HCT116 (cell line): ENCODE data around the gene PPP6R3. TPM values are rescaled to one million over a fixed set of nuclear protein-coding genes. Genes with fewer than 3 reads are reported as not detected.
"Not testable (repeated sequence)": the region's sequence is repeated elsewhere in the genome, so short reads cannot be mapped to it uniquely, and the experiment has no call there.

ENCODE experiments used
- ATAC-seq: fragments of 200-7000 bp; cut with Tn5 transposase; 2 replicates; pipeline ENCODE4 v1.9.1; 2020; ENCODE audit warnings: mild to moderate bottlenecking, moderate library complexity
- BruUV-seq: library from RNA; stranded (reverse); fragments of 400-500 nt; replicated peaks from 2 replicates; lab custom pipeline; 2021; lab: Mats Ljungman, UMichigan
- CTCF ChIA-PET: fragments of 300-600 bp; sonication (Branson Sonifier 250); formaldehyde crosslinking; loops from one replicate; lab custom pipeline; 2021; ENCODE audit warnings: antibody characterized with exemption; lab: Charles Lee
- POLR2A ChIA-PET: fragments of 300-600, 350-600 bp; sonication (Branson Sonifier 250); formaldehyde crosslinking; loops from one replicate; lab custom pipeline; 2021; ENCODE audit warnings: antibody characterized with exemption; lab: Charles Lee
- RAD21 ChIA-PET, 2 experiments: fragments of 300-600 bp; sonication (Branson Sonifier 250); formaldehyde crosslinking; loops; one replicate each; lab custom pipeline; 2023; ENCODE audit warnings: low total read pairs in 2 of 2; ENCODE audit not compliant: uncharacterized antibody in 2 of 2, unreplicated experiment in 2 of 2, low non-redundant PET in 1 of 2; lab: Charles Lee
- DNase-seq: peaks from one replicate; pipeline ENCODE4 v3.0.0-alpha.2; 2010; ENCODE audit warnings: low read depth, low spot score
- H2AFZ ChIP-seq: fragments of 200-600 bp; shearing (Covaris generic), sonication (generic); 2 replicates; pipeline ENCODE4 v1.6.1; 2017; ENCODE audit warnings: low read depth, mixed run types, mixed read lengths, antibody characterized with exemption, low read length; ENCODE audit not compliant: poor library complexity, severe bottlenecking
- H3K27ac ChIP-seq: 2 replicates; pipeline ENCODE4 v1.5.1; 2012; ENCODE audit warnings: low read depth, low read length
- H3K27me3 ChIP-seq: fragments of 200-600 bp; sonication (generic); 2 replicates; pipeline ENCODE4 v1.6.1; 2016; ENCODE audit warnings: mixed run types, low read length, mixed read lengths; ENCODE audit not compliant: insufficient read depth
- H3K36me3 ChIP-seq, 2 experiments: fragments of 200-500 bp in 1 of 2; fragments of 200-600 bp in 1 of 2; sonication (Bioruptor generic) in 1 of 2; sonication (generic) in 1 of 2; 2 replicates each; pipeline versions ENCODE4 v1.5.1 to v1.6.1; 2014 to 2016; ENCODE audit warnings: low read length in 2 of 2, inconsistent platforms in 1 of 2, mixed read lengths in 1 of 2, mixed run types in 1 of 2; ENCODE audit not compliant: insufficient read depth in 2 of 2, control insufficient read depth in 1 of 2
- H3K4me1 ChIP-seq, 2 experiments: fragments of 200-600 bp in 1 of 2; sonication (generic) in 1 of 2; 2 replicates each; pipeline versions ENCODE4 v1.5.1 to v1.6.1; 2012 to 2017; ENCODE audit warnings: low read length in 2 of 2, inconsistent platforms in 1 of 2, mild to moderate bottlenecking in 1 of 2, mixed read lengths in 1 of 2, mixed run types in 1 of 2, moderate library complexity in 1 of 2; ENCODE audit not compliant: insufficient read depth in 2 of 2, control insufficient read depth in 1 of 2
- H3K4me2 ChIP-seq: fragments of 200-600 bp; sonication (generic); 2 replicates; pipeline ENCODE4 v1.6.1; 2017; ENCODE audit warnings: mixed run types, low read length, mixed read lengths
- H3K4me3 ChIP-seq, 2 experiments: fragments of 200-600 bp in 1 of 2; sonication (generic) in 1 of 2; replicated peaks in 1 of 2; 2 replicates each; pipeline ENCODE4 v1.5.1; 2011 to 2016; ENCODE audit warnings: low read length in 2 of 2, control low read depth in 1 of 2, low read depth in 1 of 2, mild to moderate bottlenecking in 1 of 2, mixed read lengths in 1 of 2, mixed run types in 1 of 2
- H3K79me2 ChIP-seq: fragments of 200-600 bp; sonication (generic); 2 replicates; pipeline ENCODE4 v1.6.1; 2017; ENCODE audit warnings: mild to moderate bottlenecking, mixed run types, low read length, moderate library complexity, mixed read lengths; ENCODE audit not compliant: insufficient read depth
- H3K9ac ChIP-seq: fragments of 200-600 bp; sonication (generic); 2 replicates; pipeline ENCODE4 v1.6.1; 2016; ENCODE audit warnings: low read length, mixed read lengths
- H3K9me2 ChIP-seq: fragments of 200-600 bp; sonication (generic), shearing (Covaris generic); 2 replicates; pipeline ENCODE4 v1.6.1; 2017; ENCODE audit warnings: mixed run types, mild to moderate bottlenecking, moderate library complexity; ENCODE audit not compliant: insufficient read depth
- H3K9me3 ChIP-seq, 2 experiments: fragments of 200-500 bp in 1 of 2; fragments of 200-600 bp in 1 of 2; sonication (Bioruptor generic) in 1 of 2; sonication (generic) in 1 of 2; 2 replicates each; pipeline ENCODE4 v1.6.1; 2014 to 2017; ENCODE audit warnings: low read length in 2 of 2, mixed read lengths in 2 of 2, inconsistent platforms in 1 of 2, low read depth in 1 of 2, mild to moderate bottlenecking in 1 of 2, mixed run types in 1 of 2, moderate library complexity in 1 of 2; ENCODE audit not compliant: control insufficient read depth in 1 of 2, insufficient read depth in 1 of 2
- H4K20me1 ChIP-seq: fragments of 200-600 bp; sonication (generic), shearing (Covaris generic); 2 replicates; pipeline ENCODE4 v1.6.1; 2017; ENCODE audit warnings: mixed run types, mild to moderate bottlenecking, moderate library complexity; ENCODE audit not compliant: insufficient read depth
- intact Hi-C: fragments of 100-400 bp; cut with micrococcal nuclease; formaldehyde crosslinking; loops from 2 replicates; pipeline ENCODE4 v1.10.0; 2022
- total RNA-seq: library from RNA; stranded (reverse); gene quantifications from one replicate; pipeline ENCODE4 v1.2.1, GENCODE V29; 2021; ENCODE audit not compliant: unreplicated experiment
- TF ChIP-seq, protein P1 (sequence below): IDR thresholded peaks from 2 replicates; pipeline ENCODE4 v1.6.1; 2012; ENCODE audit warnings: low read depth

The PPP6R3 gene
- total RNA-seq, 1 experiment from 2014 or later: 113 TPM

DNA sequence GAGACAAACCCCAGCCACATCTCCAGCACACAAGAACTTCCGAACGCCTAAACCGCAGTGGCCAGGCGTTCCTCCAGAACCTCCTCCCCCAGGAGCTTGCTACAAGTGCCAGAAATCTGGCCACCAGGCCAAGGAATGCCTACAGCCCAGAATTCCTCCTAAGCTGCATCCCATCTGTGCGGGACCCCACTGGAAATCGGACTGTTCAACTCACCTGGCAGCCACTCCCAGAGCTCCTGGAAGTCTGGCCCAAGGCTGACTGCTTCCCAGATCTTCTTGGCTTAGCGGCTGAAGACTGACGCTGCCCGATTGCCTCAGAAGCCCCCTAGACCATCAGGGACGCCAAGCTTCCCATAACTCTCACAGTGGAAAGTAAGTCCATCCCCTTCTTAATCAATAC, 175.3 kb downstream of the PPP6R3 start:
- H2AFZ ChIP-seq, RAD21 ChIA-PET, H3K4me2 ChIP-seq, intact Hi-C loops, H3K36me3 ChIP-seq, CTCF ChIA-PET, H3K79me2 ChIP-seq, H3K27me3 ChIP-seq, ATAC-seq, H4K20me1 ChIP-seq, H3K9ac ChIP-seq, POLR2A ChIA-PET, BruUV-seq, H3K9me2 ChIP-seq, H3K27ac ChIP-seq, H3K4me3 ChIP-seq, H3K4me1 ChIP-seq, H3K9me3 ChIP-seq, DNase-seq: not testable (repeated sequence)

DNA sequence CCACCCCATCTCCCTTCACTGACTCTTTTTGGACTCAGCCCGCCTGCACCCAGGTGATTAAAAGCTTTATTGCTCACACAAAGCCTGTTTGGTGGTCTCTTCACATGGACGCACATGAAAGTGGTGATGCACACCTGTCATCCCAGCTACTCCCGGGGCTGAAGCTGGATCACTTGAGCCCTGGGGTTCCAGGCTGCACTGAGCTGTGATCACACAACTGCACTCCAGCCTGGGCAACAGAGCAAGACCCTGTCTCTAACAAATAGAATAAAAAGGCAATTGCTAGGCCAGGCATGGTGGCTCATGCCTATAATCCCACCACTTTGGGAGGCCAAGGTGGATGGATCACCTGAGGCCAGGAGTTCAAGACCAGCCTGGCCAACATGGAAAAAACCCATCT, 178.8 kb downstream of the PPP6R3 start:
- H3K79me2 ChIP-seq, H3K36me3 ChIP-seq, RAD21 ChIA-PET, DNase-seq, BruUV-seq, H3K27me3 ChIP-seq, intact Hi-C loops, H3K4me2 ChIP-seq, ATAC-seq, POLR2A ChIA-PET, H3K4me3 ChIP-seq, H3K9me3 ChIP-seq, H3K9me2 ChIP-seq, H4K20me1 ChIP-seq, H3K27ac ChIP-seq, H3K9ac ChIP-seq, H2AFZ ChIP-seq, H3K4me1 ChIP-seq: not testable (repeated sequence)
- CTCF ChIA-PET: interaction anchor here (0.6 kb wide), 1 partner anchor 42 kb away, joined by 3 read pairs; no protein-coding TSS in a partner anchor

DNA sequence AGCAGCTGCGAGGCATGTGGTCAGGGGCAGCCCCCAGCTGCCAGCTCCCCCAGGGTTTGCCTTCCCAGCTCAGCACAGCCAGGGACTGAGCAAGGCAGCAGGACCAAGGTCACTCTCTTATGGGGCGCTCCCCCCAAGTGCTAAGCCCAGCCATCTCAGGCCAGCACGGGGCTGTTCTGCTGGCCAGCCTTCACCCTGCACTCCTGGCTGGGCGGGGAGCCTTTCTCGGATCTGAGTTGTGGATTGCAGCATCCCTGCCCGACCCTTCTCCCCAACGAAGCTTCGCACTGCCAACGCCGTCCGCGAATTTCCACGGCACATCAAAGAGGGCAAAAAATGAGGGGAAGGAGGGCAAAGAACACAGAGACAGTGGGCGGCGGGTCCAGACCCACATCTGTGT, 181.3 kb downstream of the PPP6R3 start:
- RAD21 ChIA-PET: no interaction called here
- H3K79me2 ChIP-seq: no peaks in the 10 kb centered on the region
- TF ChIP-seq, protein P1, sequence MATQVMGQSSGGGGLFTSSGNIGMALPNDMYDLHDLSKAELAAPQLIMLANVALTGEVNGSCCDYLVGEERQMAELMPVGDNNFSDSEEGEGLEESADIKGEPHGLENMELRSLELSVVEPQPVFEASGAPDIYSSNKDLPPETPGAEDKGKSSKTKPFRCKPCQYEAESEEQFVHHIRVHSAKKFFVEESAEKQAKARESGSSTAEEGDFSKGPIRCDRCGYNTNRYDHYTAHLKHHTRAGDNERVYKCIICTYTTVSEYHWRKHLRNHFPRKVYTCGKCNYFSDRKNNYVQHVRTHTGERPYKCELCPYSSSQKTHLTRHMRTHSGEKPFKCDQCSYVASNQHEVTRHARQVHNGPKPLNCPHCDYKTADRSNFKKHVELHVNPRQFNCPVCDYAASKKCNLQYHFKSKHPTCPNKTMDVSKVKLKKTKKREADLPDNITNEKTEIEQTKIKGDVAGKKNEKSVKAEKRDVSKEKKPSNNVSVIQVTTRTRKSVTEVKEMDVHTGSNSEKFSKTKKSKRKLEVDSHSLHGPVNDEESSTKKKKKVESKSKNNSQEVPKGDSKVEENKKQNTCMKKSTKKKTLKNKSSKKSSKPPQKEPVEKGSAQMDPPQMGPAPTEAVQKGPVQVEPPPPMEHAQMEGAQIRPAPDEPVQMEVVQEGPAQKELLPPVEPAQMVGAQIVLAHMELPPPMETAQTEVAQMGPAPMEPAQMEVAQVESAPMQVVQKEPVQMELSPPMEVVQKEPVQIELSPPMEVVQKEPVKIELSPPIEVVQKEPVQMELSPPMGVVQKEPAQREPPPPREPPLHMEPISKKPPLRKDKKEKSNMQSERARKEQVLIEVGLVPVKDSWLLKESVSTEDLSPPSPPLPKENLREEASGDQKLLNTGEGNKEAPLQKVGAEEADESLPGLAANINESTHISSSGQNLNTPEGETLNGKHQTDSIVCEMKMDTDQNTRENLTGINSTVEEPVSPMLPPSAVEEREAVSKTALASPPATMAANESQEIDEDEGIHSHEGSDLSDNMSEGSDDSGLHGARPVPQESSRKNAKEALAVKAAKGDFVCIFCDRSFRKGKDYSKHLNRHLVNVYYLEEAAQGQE: no peak
- TF ChIP-seq, all 23 proteins: peak for 0
- ATAC-seq: no peak
- ChIA-PET CTCF (interaction anchor here (1.5 to 2.3 kb wide), 2 partner anchors 9 to 127 kb away, joined by 3 to 11 read pairs; no protein-coding TSS in a partner anchor), POLR2A (no interaction called here)
- no peak overlapping the region for H2AFZ ChIP-seq
- H4K20me1 ChIP-seq: no peaks in the 10 kb centered on the region
- H3K27me3 ChIP-seq: no peaks in the 10 kb centered on the region
- no peak for DNase-seq
- H3K4me3 ChIP-seq: no peak overlapping the region
- H3K36me3 ChIP-seq: no peaks in the 10 kb centered on the region
- no peaks in the 10 kb centered on the region for H3K4me1 ChIP-seq
- intact Hi-C loops: no loop called here
- BruUV-seq: no TSS peak
- H3K27ac ChIP-seq: no peak overlapping the region
- no peaks in the 10 kb centered on the region for H3K9me2 ChIP-seq
- H3K4me2 ChIP-seq: no peak overlapping the region
- H3K9ac ChIP-seq: no peak overlapping the region
- peaks cover 1% of the 10 kb centered on the region in 2 experiments; a peak in 2 of 4 replicates for H3K9me3 ChIP-seq
